Activated CD8-positive, alpha-beta T cell treated with anti-CD3 and anti-CD28 coated beads for 36 hours (primary cell): Measurements from ENCODE around the gene BCAS1. TPM values are rescaled to one million over a fixed set of nuclear protein-coding genes. Genes with fewer than 3 reads are reported as not detected.

Experiments used
- ATAC-seq: fragments of 200-7000 bp; cut with Tn5 transposase; one replicate; pipeline ENCODE4 v1.10.0; 2021; ENCODE audit warnings: mild to moderate bottlenecking, moderate library complexity
- CTCF ChIA-PET: fragments of 350-600 bp; sonication (Branson Sonifier 250); formaldehyde crosslinking; loops from one replicate; lab custom pipeline; 2021; ENCODE audit warnings: antibody characterized with exemption; lab: Charles Lee
- POLR2A ChIA-PET: fragments of 350-600 bp; sonication (Branson Sonifier 250); formaldehyde crosslinking; loops from one replicate; lab custom pipeline; 2021; ENCODE audit warnings: antibody characterized with exemption; lab: Charles Lee
- DNase-seq: peaks from one replicate; pipeline ENCODE4 v3.0.0-alpha.2; 2020
- H3K27ac Mint-ChIP-seq: one replicate; pipeline ENCODE4 v1.8.0; 2021; ENCODE audit warnings: mild to moderate bottlenecking, mixed read lengths
- H3K27me3 Mint-ChIP-seq: one replicate; pipeline ENCODE4 v1.8.0; 2021; ENCODE audit warnings: mixed read lengths
- H3K36me3 Mint-ChIP-seq: one replicate; pipeline ENCODE4 v1.8.0; 2021; ENCODE audit warnings: low read depth, mixed read lengths
- H3K4me1 Mint-ChIP-seq: one replicate; pipeline ENCODE4 v1.8.0; 2021; ENCODE audit warnings: low read depth, mixed read lengths
- H3K4me3 Mint-ChIP-seq: one replicate; pipeline ENCODE4 v1.8.0; 2021; ENCODE audit warnings: mild to moderate bottlenecking, moderate library complexity, mixed read lengths
- H3K9me3 Mint-ChIP-seq: one replicate; pipeline ENCODE4 v1.8.0; 2021; ENCODE audit warnings: mixed read lengths
- intact Hi-C: fragments of 100-400 bp; cut with micrococcal nuclease; formaldehyde crosslinking; loops from one replicate; pipeline ENCODE4 v1.10.0; 2022
- total RNA-seq, 2 experiments: library from RNA; stranded (reverse); gene quantifications; one replicate each; pipeline ENCODE4 v1.2.3, GENCODE V29; 2021
- TF ChIP-seq, protein P1 (sequence below): fragments of 200-600 bp; IDR thresholded peaks from one replicate; pipeline ENCODE4 v1.8.0; 2022; ENCODE audit warnings: antibody characterized with exemption, mild to moderate bottlenecking

BCAS1 gene
- total RNA-seq, 2 experiments from 2014 or later = 0.09 TPM; not detected in 1

GRCh38 chr20:54084193-54084592 lies 13.8 kb upstream of the BCAS1 start:
- intact Hi-C loops = no loop called here
- DNase-seq (no peak), ATAC-seq (no peak)
- Mint-ChIP-seq H3K36me3 (peaks cover under 1% of the 10 kb centered on the region), H3K9me3 (no peaks in the 10 kb centered on the region), H3K27me3 (no peaks in the 10 kb centered on the region), H3K4me1 (peaks cover 2% of the 10 kb centered on the region), H3K4me3 (no peak overlapping the region), H3K27ac (no peak overlapping the region)
- CTCF ChIA-PET = interaction anchor here (1.0 kb wide), 1 partner anchor 52 kb away, joined by 3 read pairs; no protein-coding TSS in a partner anchor
- TF ChIP-seq, protein P1, sequence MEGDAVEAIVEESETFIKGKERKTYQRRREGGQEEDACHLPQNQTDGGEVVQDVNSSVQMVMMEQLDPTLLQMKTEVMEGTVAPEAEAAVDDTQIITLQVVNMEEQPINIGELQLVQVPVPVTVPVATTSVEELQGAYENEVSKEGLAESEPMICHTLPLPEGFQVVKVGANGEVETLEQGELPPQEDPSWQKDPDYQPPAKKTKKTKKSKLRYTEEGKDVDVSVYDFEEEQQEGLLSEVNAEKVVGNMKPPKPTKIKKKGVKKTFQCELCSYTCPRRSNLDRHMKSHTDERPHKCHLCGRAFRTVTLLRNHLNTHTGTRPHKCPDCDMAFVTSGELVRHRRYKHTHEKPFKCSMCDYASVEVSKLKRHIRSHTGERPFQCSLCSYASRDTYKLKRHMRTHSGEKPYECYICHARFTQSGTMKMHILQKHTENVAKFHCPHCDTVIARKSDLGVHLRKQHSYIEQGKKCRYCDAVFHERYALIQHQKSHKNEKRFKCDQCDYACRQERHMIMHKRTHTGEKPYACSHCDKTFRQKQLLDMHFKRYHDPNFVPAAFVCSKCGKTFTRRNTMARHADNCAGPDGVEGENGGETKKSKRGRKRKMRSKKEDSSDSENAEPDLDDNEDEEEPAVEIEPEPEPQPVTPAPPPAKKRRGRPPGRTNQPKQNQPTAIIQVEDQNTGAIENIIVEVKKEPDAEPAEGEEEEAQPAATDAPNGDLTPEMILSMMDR = no peak
- POLR2A ChIA-PET = no interaction called here

GRCh38 chr20:54083459-54083858 lies 13.1 kb upstream of the BCAS1 start:
- CTCF ChIA-PET = interaction anchor here (1.0 to 1.8 kb wide), 3 partner anchors 20 to 53 kb away, joined by 3 to 6 read pairs (median 3); no protein-coding TSS in a partner anchor
- no peak overlapping the region for H3K27ac Mint-ChIP-seq
- peaks cover 4% of the 10 kb centered on the region for H3K36me3 Mint-ChIP-seq
- POLR2A ChIA-PET = no interaction called here
- H3K4me3 Mint-ChIP-seq = no peak overlapping the region
- DNase-seq (no peak), ATAC-seq (no peak)
- intact Hi-C loops = no loop called here
- no peaks in the 10 kb centered on the region for H3K9me3 Mint-ChIP-seq
- peaks cover 9% of the 10 kb centered on the region for H3K4me1 Mint-ChIP-seq
- TF ChIP-seq, protein P1 = no peak
- no peaks in the 10 kb centered on the region for H3K27me3 Mint-ChIP-seq

DNA sequence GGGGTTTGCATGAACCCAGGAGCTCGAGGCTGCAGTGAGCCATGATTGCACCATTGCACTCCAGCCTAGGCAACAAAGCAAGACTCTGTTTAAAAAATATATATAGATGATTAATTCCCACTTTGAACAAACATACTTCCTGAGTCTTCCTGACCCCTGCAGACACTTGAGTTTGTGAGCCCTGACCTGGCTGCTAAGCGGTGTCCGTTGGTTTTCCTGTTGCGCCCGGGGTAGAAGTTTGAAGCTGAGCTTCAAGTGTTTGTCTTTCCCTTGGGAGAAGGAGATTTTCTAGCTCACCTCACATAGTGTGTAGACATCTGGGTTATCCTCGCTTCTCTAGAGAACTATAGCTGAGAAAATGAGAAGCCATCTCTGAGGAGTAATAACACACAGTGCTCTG lies 11.7 kb upstream of the BCAS1 start:
- POLR2A ChIA-PET = no interaction called here

GRCh38 chr20:54079652-54080051 lies 9.3 kb upstream of the BCAS1 start:
- Mint-ChIP-seq H3K27ac (no peak overlapping the region), H3K4me3 (no peak overlapping the region), H3K27me3 (no peaks in the 10 kb centered on the region), H3K9me3 (peaks cover 3% of the 10 kb centered on the region), H3K36me3 (peaks cover 7% of the 10 kb centered on the region), H3K4me1 (peaks cover 17% of the 10 kb centered on the region)
- CTCF ChIA-PET = interaction anchor here (1.9 to 3.0 kb wide), 2 partner anchors 17 to 120 kb away, joined by 6 to 12 read pairs; no protein-coding TSS in a partner anchor
- intact Hi-C loops = no loop called here
- ATAC-seq (no peak), DNase-seq (no peak)
- TF ChIP-seq, protein P1 = no peak
- POLR2A ChIA-PET = no interaction called here

More for the DNA sequence above, 11.7 kb upstream of the BCAS1 start:
- H3K27ac Mint-ChIP-seq = no peak overlapping the region
- CTCF ChIA-PET = interaction anchor here (0.9 to 1.8 kb wide), 2 partner anchors 20 to 118 kb away, joined by 6 read pairs; no protein-coding TSS in a partner anchor
- peaks cover 3% of the 10 kb centered on the region for H3K9me3 Mint-ChIP-seq
- ATAC-seq (no peak), DNase-seq (no peak)
- intact Hi-C loops = no loop called here
- peaks cover 17% of the 10 kb centered on the region for H3K4me1 Mint-ChIP-seq
- no peak overlapping the region for H3K4me3 Mint-ChIP-seq
- peaks cover 7% of the 10 kb centered on the region for H3K36me3 Mint-ChIP-seq
- TF ChIP-seq, protein P1 = no peak
- H3K27me3 Mint-ChIP-seq = no peaks in the 10 kb centered on the region

DNA sequence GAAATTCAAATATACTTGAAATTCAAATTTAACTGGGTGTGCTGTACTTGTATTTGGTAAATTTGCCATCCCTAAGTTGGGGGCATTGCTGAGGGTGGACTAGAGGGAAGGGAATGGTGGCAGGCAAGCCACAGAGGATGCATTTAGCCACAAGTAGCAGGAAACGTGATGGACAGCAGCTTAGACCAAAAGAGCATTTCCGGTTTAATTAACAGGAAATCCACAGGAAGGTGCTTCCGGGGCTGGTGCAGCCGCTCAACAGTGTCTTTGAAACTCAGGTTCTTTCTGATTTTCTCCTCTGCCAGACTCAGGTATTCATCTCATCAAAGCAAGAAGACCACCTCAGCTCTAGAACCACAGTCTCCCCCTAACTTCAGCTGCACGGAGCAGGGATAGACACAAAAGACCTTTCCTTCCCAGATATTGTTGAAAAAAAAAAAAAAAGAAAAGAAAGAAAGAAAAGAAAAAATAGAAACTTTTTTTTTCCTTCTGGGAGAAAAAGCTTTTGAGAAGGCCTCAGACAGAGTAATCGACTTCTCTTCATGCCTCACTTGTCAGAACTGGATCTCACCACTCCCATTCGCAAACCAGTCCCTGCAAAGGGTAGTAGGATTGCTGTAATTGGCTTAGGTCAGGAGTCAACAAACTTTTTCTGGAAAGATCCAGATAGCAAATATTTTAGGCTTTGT lies 8.0 kb upstream of the BCAS1 start:
- peak overlapping the region; percentile 84 for H3K27ac Mint-ChIP-seq
- TF ChIP-seq, protein P1 = no peak
- ChIA-PET CTCF (interaction anchor here (0.9 to 3.0 kb wide), 4 partner anchors 9 to 122 kb away, joined by 3 to 12 read pairs (median 5); no protein-coding TSS in a partner anchor), POLR2A (interaction anchor here (0.7 kb wide), 1 partner anchor 715 kb away, joined by 3 read pairs; no protein-coding TSS in a partner anchor)
- H3K27me3 Mint-ChIP-seq = no peaks in the 10 kb centered on the region
- peaks cover 3% of the 10 kb centered on the region for H3K9me3 Mint-ChIP-seq
- peaks cover 17% of the 10 kb centered on the region for H3K4me1 Mint-ChIP-seq
- ATAC-seq (peak; percentile 62), DNase-seq (peak; percentile 57)
- H3K36me3 Mint-ChIP-seq = peaks cover 7% of the 10 kb centered on the region
- intact Hi-C loops = no loop called here
- H3K4me3 Mint-ChIP-seq = peak overlapping the region; percentile 45
